Midbrain (tissue), 1 donor: ENCODE data around the gene ALOXE3.
A peak's percentile ranks its signal among the peaks of the same experiment; 100 is the strongest.
"Not testable (repeated sequence)": the region's sequence is repeated elsewhere in the genome, so short reads cannot be mapped to it uniquely, and the experiment has no call there.

Source experiments
- DNase-seq: peaks from one replicate; lab custom pipeline; 2025; lab: John Stamatoyannopoulos, UW

Gene ALOXE3

GRCh38 chr17:8122422-8122923 lies 4.2 kb upstream of the ALOXE3 start:
- no peak for DNase-seq

GRCh38 chr17:8121681-8122421 lies 3.5 kb upstream of the ALOXE3 start:
- peak; percentile 74 for DNase-seq

GRCh38 chr17:8121407-8121680 lies 3.0 kb upstream of the ALOXE3 start:
- no peak for DNase-seq

- peak; percentile 48 for DNase-seq
Measured at GRCh38 chr17:8120520-8121406, 2.4 kb upstream of the ALOXE3 start.

GRCh38 chr17:8119581-8120519 lies 1.5 kb upstream of the ALOXE3 start:
- DNase-seq = peak; percentile 89

GRCh38 chr17:8118769-8119580 lies 661 bp upstream of the ALOXE3 start:
- DNase-seq = peak; percentile 92

GRCh38 chr17:8117367-8117979 lies 841 bp downstream of the ALOXE3 start:
- DNase-seq = no peak

GRCh38 chr17:8116776-8117175 lies 1.5 kb downstream of the ALOXE3 start:
- DNase-seq = no peak

- no peak for DNase-seq
Measured at GRCh38 chr17:8110907-8111306, 7.4 kb downstream of the ALOXE3 start.

- no peak for DNase-seq
Measured at GRCh38 chr17:8110456-8110804, 7.9 kb downstream of the ALOXE3 start.

GRCh38 chr17:8109661-8110455 lies 8.5 kb downstream of the ALOXE3 start:
- DNase-seq = no peak

- DNase-seq = no peak
Measured at GRCh38 chr17:8108972-8109660, 9.2 kb downstream of the ALOXE3 start.

GRCh38 chr17:8106980-8107379 lies 11.3 kb downstream of the ALOXE3 start:
- DNase-seq = not testable (repeated sequence)

GRCh38 chr17:8105957-8106398 lies 12.3 kb downstream of the ALOXE3 start:
- DNase-seq = no peak

- no peak for DNase-seq
Measured at GRCh38 chr17:8104911-8105310, 13.4 kb downstream of the ALOXE3 start.

- DNase-seq = no peak
Measured at GRCh38 chr17:8103549-8103948, 14.8 kb downstream of the ALOXE3 start.

GRCh38 chr17:8101721-8102120 lies 16.6 kb downstream of the ALOXE3 start:
- no peak for DNase-seq

GRCh38 chr17:8100763-8101162 lies 17.6 kb downstream of the ALOXE3 start:
- no peak for DNase-seq

GRCh38 chr17:8100111-8100510 lies 18.2 kb downstream of the ALOXE3 start:
- no peak for DNase-seq
